Neural progenitor cell (in vitro differentiated cells): ENCODE results near the gene CYBRD1.

Experiments
- CTCF ChIP-seq: fragments of 200-600 bp; sonication (generic); IDR thresholded peaks from 2 replicates; pipeline ENCODE4 v1.5.1; 2017; ENCODE audit warnings: antibody characterized with exemption, mild to moderate bottlenecking
- EZH2 ChIP-seq: fragments of 200-600 bp; sonication (generic); IDR thresholded peaks from 2 replicates; pipeline ENCODE4 v1.6.1; 2017; ENCODE audit warnings: antibody characterized with exemption, mild to moderate bottlenecking, moderate library complexity
- EZH2phosphoT487 ChIP-seq: fragments of 200-600 bp; sonication (generic); IDR thresholded peaks from 2 replicates; pipeline ENCODE4 v1.6.1; 2017; ENCODE audit warnings: antibody characterized with exemption

GRCh38 chr2:171587132-171587531 lies 64.9 kb downstream of the CYBRD1 start:
- TF ChIP-seq CTCF: no peak
- no peak for TF ChIP-seq EZH2
- TF ChIP-seq EZH2phosphoT487: no peak
